H9 (cell line): ENCODE measurements around the gene MARVELD1. TPM values are rescaled to one million over a fixed set of nuclear protein-coding genes. Genes with fewer than 3 reads are reported as not detected.

Experiments used
- DNase-seq: peaks from one replicate; pipeline ENCODE4 v3.0.0-alpha.2; 2017
- H2AFZ ChIP-seq: one replicate; pipeline ENCODE4 v1.6.1; 2013; ENCODE audit warnings: mild to moderate bottlenecking, low read length, control low read depth, moderate library complexity
- H2AK5ac ChIP-seq: 2 replicates; pipeline ENCODE4 v1.6.1; 2013; ENCODE audit warnings: low read length, control low read depth, mixed read lengths; ENCODE audit not compliant: insufficient read length
- H2BK120ac ChIP-seq: one replicate; pipeline ENCODE4 v1.6.1; 2013; ENCODE audit warnings: low read depth, mild to moderate bottlenecking, low read length, control low read depth, inconsistent platforms; ENCODE audit not compliant: poor library complexity, severe bottlenecking
- H2BK12ac ChIP-seq: 2 replicates; pipeline ENCODE4 v1.6.1; 2013; ENCODE audit warnings: low read length, control low read depth, mixed read lengths, low read depth; ENCODE audit not compliant: insufficient read length
- H2BK15ac ChIP-seq: 2 replicates; pipeline ENCODE4 v1.6.1; 2013; ENCODE audit warnings: low read depth, low read length, control low read depth
- H2BK20ac ChIP-seq: one replicate; pipeline ENCODE4 v1.6.1; 2013; ENCODE audit warnings: low read depth, mild to moderate bottlenecking, low read length, control low read depth, inconsistent platforms; ENCODE audit not compliant: poor library complexity, severe bottlenecking
- H2BK5ac ChIP-seq: 2 replicates; pipeline ENCODE4 v1.6.1; 2013; ENCODE audit warnings: low read length, control low read depth, mixed read lengths; ENCODE audit not compliant: insufficient read length
- H3K14ac ChIP-seq: 2 replicates; pipeline ENCODE4 v1.6.1; 2013; ENCODE audit warnings: low read length, control low read depth; ENCODE audit not compliant: insufficient read depth
- H3K18ac ChIP-seq: 2 replicates; pipeline ENCODE4 v1.6.1; 2013; ENCODE audit warnings: low read depth, mild to moderate bottlenecking, mixed read lengths, low read length, control low read depth; ENCODE audit not compliant: insufficient read length
- H3K23ac ChIP-seq: 2 replicates; pipeline ENCODE4 v1.6.1; 2013; ENCODE audit warnings: low read length, control low read depth, mixed read lengths, low read depth; ENCODE audit not compliant: insufficient read length
- H3K23me2 ChIP-seq: 2 replicates; pipeline ENCODE4 v1.6.1; 2013; ENCODE audit warnings: low read depth, mild to moderate bottlenecking, mixed read lengths, low read length, control low read depth; ENCODE audit not compliant: insufficient read length, poor library complexity, severe bottlenecking
- H3K27ac ChIP-seq: 2 replicates; pipeline ENCODE4 v1.5.1; 2013; ENCODE audit warnings: low read length, control low read depth, mixed read lengths, low read depth; ENCODE audit not compliant: insufficient read length
- H3K27me3 ChIP-seq: 2 replicates; pipeline ENCODE4 v1.6.1; 2013; ENCODE audit warnings: low read length, control low read depth, inconsistent platforms; ENCODE audit not compliant: insufficient read depth
- H3K4ac ChIP-seq: 2 replicates; pipeline ENCODE4 v1.6.1; 2013; ENCODE audit warnings: low read depth, mild to moderate bottlenecking, control low read depth, inconsistent platforms, low read length, moderate library complexity
- H3K4me1 ChIP-seq: 2 replicates; pipeline ENCODE4 v1.6.1; 2013; ENCODE audit warnings: low read length, control low read depth, inconsistent platforms; ENCODE audit not compliant: insufficient read depth
- H3K4me2 ChIP-seq: 2 replicates; pipeline ENCODE4 v1.6.1; 2013; ENCODE audit warnings: low read length, control low read depth, mixed read lengths; ENCODE audit not compliant: insufficient read length, insufficient read depth
- H3K56ac ChIP-seq: 2 replicates; pipeline ENCODE4 v1.6.1; 2013; ENCODE audit warnings: low read depth, mild to moderate bottlenecking, mixed read lengths, low read length, control low read depth; ENCODE audit not compliant: insufficient read length
- H3K79me1 ChIP-seq: 2 replicates; pipeline ENCODE4 v1.6.1; 2013; ENCODE audit warnings: low read depth, mild to moderate bottlenecking, moderate library complexity, low read length, control low read depth, inconsistent platforms; ENCODE audit not compliant: insufficient read depth, poor library complexity, severe bottlenecking
- H3K79me2 ChIP-seq: 2 replicates; pipeline ENCODE4 v1.6.1; 2013; ENCODE audit warnings: low read length, control low read depth, inconsistent platforms; ENCODE audit not compliant: insufficient read depth
- H3K9ac ChIP-seq: 2 replicates; pipeline ENCODE4 v1.6.1; 2013; ENCODE audit warnings: low read length, control low read depth, mixed read lengths; ENCODE audit not compliant: insufficient read length; ENCODE audit errors: extremely low read depth
- H3K9me3 ChIP-seq: one replicate; pipeline ENCODE4 v1.6.1; 2013; ENCODE audit warnings: low read depth, low read length, inconsistent platforms; ENCODE audit not compliant: control insufficient read depth
- H3T11ph ChIP-seq: one replicate; pipeline ENCODE4 v1.6.1; 2013; ENCODE audit warnings: mild to moderate bottlenecking, low read length, control low read depth, inconsistent platforms
- H4K20me1 ChIP-seq: one replicate; pipeline ENCODE4 v1.6.1; 2013; ENCODE audit not compliant: control insufficient read depth, insufficient read length, insufficient read depth
- H4K5ac ChIP-seq: 2 replicates; pipeline ENCODE4 v1.6.1; 2013; ENCODE audit warnings: low read depth, mild to moderate bottlenecking, mixed read lengths, low read length, control low read depth; ENCODE audit not compliant: insufficient read length
- H4K8ac ChIP-seq: replicated peaks from 2 replicates; pipeline ENCODE4 v1.6.1; 2013; ENCODE audit warnings: low read length, control low read depth, mixed read lengths, low read depth; ENCODE audit not compliant: insufficient read length
- H4K91ac ChIP-seq: 2 replicates; pipeline ENCODE4 v1.6.1; 2013; ENCODE audit warnings: low read depth, mild to moderate bottlenecking, moderate library complexity, mixed read lengths, low read length, control low read depth; ENCODE audit not compliant: insufficient read length
- H3K27ac Mint-ChIP-seq, 3 experiments: 2 replicates in 2 of 3; 3 replicates in 1 of 3; pipeline ENCODE4 v1.8.0; 2020 to 2021; ENCODE audit warnings: mixed read lengths in 3 of 3, mild to moderate bottlenecking in 1 of 3, moderate library complexity in 1 of 3
- H3K27me3 Mint-ChIP-seq: 2 replicates; pipeline ENCODE4 v1.8.0; 2021; ENCODE audit warnings: low read depth, mild to moderate bottlenecking, moderate library complexity, mixed read lengths
- H3K36me3 Mint-ChIP-seq, 3 experiments: 2 replicates in 2 of 3; 3 replicates in 1 of 3; pipeline ENCODE4 v1.8.0; 2020 to 2021; ENCODE audit warnings: low read depth in 3 of 3, mixed read lengths in 3 of 3; ENCODE audit not compliant: insufficient read depth in 1 of 3
- H3K4me1 Mint-ChIP-seq, 2 experiments: 2 replicates each; pipeline ENCODE4 v1.8.0; 2020; ENCODE audit warnings: mixed read lengths in 2 of 2
- H3K4me3 Mint-ChIP-seq, 2 experiments: 2 replicates in 1 of 2; 3 replicates in 1 of 2; pipeline ENCODE4 v1.8.0; 2020 to 2021; ENCODE audit warnings: mild to moderate bottlenecking in 2 of 2, mixed read lengths in 2 of 2, moderate library complexity in 1 of 2
- H3K9me3 Mint-ChIP-seq, 2 experiments: 2 replicates in 1 of 2; 3 replicates in 1 of 2; pipeline ENCODE4 v1.8.0; 2020; ENCODE audit warnings: mild to moderate bottlenecking in 2 of 2, mixed read lengths in 2 of 2, moderate library complexity in 1 of 2
- WGBS: extraction: QIAGEN DNeasy Blood & Tissue Kit; methylation state at CpG from one replicate; pipeline ENCODE4 v1.1.7; 2013; ENCODE audit warnings: missing lambda C conversion rate, low lambda C conversion rate, mixed read lengths; ENCODE audit not compliant: insufficient read length; ENCODE audit errors: extremely low coverage; 5-methylcytosine and 5-hydroxymethylcytosine counted together
- long read RNA-seq: library from polyadenylated mRNA; unstranded; transcript quantifications from one replicate; pipeline ENCODE4 v2.0.0, GENCODE V29; 2020
- total RNA-seq: library from RNA; stranded (reverse); gene quantifications from 2 replicates; pipeline ENCODE4 v1.2.1, GENCODE V29; 2021
- TF ChIP-seq, protein P1 (sequence below): fragments of 200-600 bp; sonication (generic); conservative IDR thresholded peaks from 3 replicates; pipeline ENCODE4 v1.8.0; 2021; ENCODE audit warnings: antibody characterized with exemption, mild to moderate bottlenecking

The MARVELD1 gene
- total RNA-seq: 26.6 and 26.7 TPM in 2 replicates
- long read RNA-seq, transcript MARVELD1-201 (2 exons, 3,221 nt): major isoform, 28 of 33 reads
- long read RNA-seq, partial matches to known transcripts: 1 of 33 reads
- long read RNA-seq, other reads (novel, unspliced or antisense): 2 of 33 reads

DNA sequence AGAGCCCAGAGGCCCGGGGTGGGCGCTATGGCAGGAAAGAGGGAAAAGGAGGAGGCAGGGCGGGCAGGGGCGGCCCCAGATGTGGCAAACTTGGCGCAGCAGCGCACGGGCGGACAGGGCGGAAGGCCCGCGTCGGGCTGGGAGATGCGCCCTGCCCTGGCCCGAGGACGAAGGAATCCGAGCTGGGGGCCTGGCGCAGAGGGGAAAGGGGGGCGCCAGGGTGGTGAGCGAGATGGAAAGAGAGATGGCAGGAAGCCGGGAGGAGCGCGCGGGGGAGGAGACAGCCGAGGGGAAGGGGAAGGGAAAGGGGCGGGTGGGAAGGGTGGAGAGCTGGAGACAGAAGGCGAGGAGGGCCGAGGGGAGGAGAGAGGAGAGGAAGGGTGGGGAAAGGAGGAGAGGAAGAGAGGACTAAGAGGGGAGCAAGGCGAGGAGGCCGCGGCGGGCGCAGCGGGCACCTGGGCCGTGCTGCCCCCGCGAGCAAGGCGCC is at the start of gene MARVELD1:
Gene MARVELD1 (plus strand): TSS at position 392 of the 487 bp plus-strand sequence. CDS start 147 bp downstream, outside the sequence.
- no peak within 1 kb of the TSS for H2BK20ac ChIP-seq
- H4K20me1 ChIP-seq: no peaks in the 10 kb centered on the region
- H3K27me3 ChIP-seq: no peaks in the 10 kb centered on the region
- no CpG with 5 or more reads among the region's 37 CpGs for WGBS
- Mint-ChIP-seq H3K36me3 (peaks cover 17 to 25% (median 19%) of the 10 kb centered on the region in 3 experiments), H3K4me1 (peaks cover 41 to 47% of the 10 kb centered on the region in 2 experiments), H3K4me3 (peak within 1 kb of the TSS; percentile 98 to 99), H3K27me3 (peaks cover 9% of the 10 kb centered on the region), H3K9me3 (no peaks in the 10 kb centered on the region; a peak in 1 of 5 replicates), H3K27ac (peak within 1 kb of the TSS; percentile 97 to 99 (median 99))
- no peak within 1 kb of the TSS for H4K91ac ChIP-seq
- TF ChIP-seq, protein P1, sequence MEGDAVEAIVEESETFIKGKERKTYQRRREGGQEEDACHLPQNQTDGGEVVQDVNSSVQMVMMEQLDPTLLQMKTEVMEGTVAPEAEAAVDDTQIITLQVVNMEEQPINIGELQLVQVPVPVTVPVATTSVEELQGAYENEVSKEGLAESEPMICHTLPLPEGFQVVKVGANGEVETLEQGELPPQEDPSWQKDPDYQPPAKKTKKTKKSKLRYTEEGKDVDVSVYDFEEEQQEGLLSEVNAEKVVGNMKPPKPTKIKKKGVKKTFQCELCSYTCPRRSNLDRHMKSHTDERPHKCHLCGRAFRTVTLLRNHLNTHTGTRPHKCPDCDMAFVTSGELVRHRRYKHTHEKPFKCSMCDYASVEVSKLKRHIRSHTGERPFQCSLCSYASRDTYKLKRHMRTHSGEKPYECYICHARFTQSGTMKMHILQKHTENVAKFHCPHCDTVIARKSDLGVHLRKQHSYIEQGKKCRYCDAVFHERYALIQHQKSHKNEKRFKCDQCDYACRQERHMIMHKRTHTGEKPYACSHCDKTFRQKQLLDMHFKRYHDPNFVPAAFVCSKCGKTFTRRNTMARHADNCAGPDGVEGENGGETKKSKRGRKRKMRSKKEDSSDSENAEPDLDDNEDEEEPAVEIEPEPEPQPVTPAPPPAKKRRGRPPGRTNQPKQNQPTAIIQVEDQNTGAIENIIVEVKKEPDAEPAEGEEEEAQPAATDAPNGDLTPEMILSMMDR: no peak
- peak within 1 kb of the TSS; percentile 49 for H3K9ac ChIP-seq
- no peak within 1 kb of the TSS for H4K8ac ChIP-seq
- H4K5ac ChIP-seq: no peak within 1 kb of the TSS
- no peak within 1 kb of the TSS for H3T11ph ChIP-seq
- no peak within 1 kb of the TSS for H2BK120ac ChIP-seq
- peak within 1 kb of the TSS; percentile 26 for H2BK12ac ChIP-seq
- peak; percentile 88 for DNase-seq
- no peak within 1 kb of the TSS for H2AK5ac ChIP-seq
- peaks cover 21% of the 10 kb centered on the region for H3K23me2 ChIP-seq
- H3K79me2 ChIP-seq: no peaks in the 10 kb centered on the region
- no peak within 1 kb of the TSS for H3K4ac ChIP-seq
- no peak within 1 kb of the TSS for H2BK5ac ChIP-seq
- H3K18ac ChIP-seq: peak within 1 kb of the TSS; percentile 63
- H3K4me2 ChIP-seq: peak within 1 kb of the TSS; percentile 81
- no peak within 1 kb of the TSS for H2AFZ ChIP-seq
- H3K56ac ChIP-seq: no peak within 1 kb of the TSS
- peaks cover 4% of the 10 kb centered on the region; the same call in 1 of the 2 replicates for H3K4me1 ChIP-seq
- no peak within 1 kb of the TSS for H3K23ac ChIP-seq
- no peak within 1 kb of the TSS for H3K27ac ChIP-seq
- H3K14ac ChIP-seq: peak within 1 kb of the TSS; percentile 88
- H3K9me3 ChIP-seq: no peaks in the 10 kb centered on the region
- H2BK15ac ChIP-seq: no peak within 1 kb of the TSS
- no peaks in the 10 kb centered on the region for H3K79me1 ChIP-seq
